GM23338 (cell line): ENCODE data around the gene TRMT61A. TPM values are rescaled to one million over a fixed set of nuclear protein-coding genes. Genes with fewer than 3 reads are reported as not detected.

Experiments
- ATAC-seq: fragments of 200-7000 bp; cut with Tn5 transposase; 3 replicates; pipeline ENCODE4 v1.9.1; 2020
- DNase-seq: peaks from one replicate; pipeline ENCODE4 v3.0.0-alpha.2; 2015; ENCODE audit warnings: low spot score
- H2AFZ ChIP-seq: fragments of 200-600 bp; sonication (generic); 2 replicates; pipeline ENCODE4 v1.8.0; 2016; ENCODE audit warnings: antibody characterized with exemption, mild to moderate bottlenecking, moderate library complexity
- H3F3A ChIP-seq: fragments of 200-600 bp; sonication (generic); replicated peaks from 2 replicates; pipeline ENCODE4 v1.8.0; 2017; ENCODE audit warnings: antibody characterized with exemption, mixed run types, low read depth
- H3K27ac ChIP-seq: fragments of 200-600 bp; sonication (generic); 2 replicates; pipeline ENCODE4 v1.6.1; 2016; ENCODE audit warnings: low read depth
- H3K27me3 ChIP-seq: fragments of 200-600 bp; sonication (generic); 2 replicates; pipeline ENCODE4 v1.8.0; 2016; ENCODE audit warnings: mild to moderate bottlenecking, mixed run types, moderate library complexity; ENCODE audit not compliant: insufficient read depth
- H3K36me3 ChIP-seq: fragments of 200-600 bp; sonication (generic); 2 replicates; pipeline ENCODE4 v1.8.0; 2016; ENCODE audit warnings: mild to moderate bottlenecking; ENCODE audit not compliant: insufficient read depth
- H3K4me1 ChIP-seq: fragments of 200-600 bp; sonication (generic); 2 replicates; pipeline ENCODE4 v1.8.0; 2016; ENCODE audit warnings: mild to moderate bottlenecking, moderate library complexity; ENCODE audit not compliant: insufficient read depth
- H3K4me2 ChIP-seq: fragments of 200-600 bp; sonication (generic); 2 replicates; pipeline ENCODE4 v1.7.1; 2017; ENCODE audit warnings: mixed run types
- H3K4me3 ChIP-seq: fragments of 200-600 bp; sonication (generic); 2 replicates; pipeline ENCODE4 v1.6.1; 2016; ENCODE audit warnings: mixed run types
- H3K79me2 ChIP-seq: fragments of 200-600 bp; sonication (generic); replicated peaks from 2 replicates; pipeline ENCODE4 v1.8.0; 2017; ENCODE audit warnings: mild to moderate bottlenecking; ENCODE audit not compliant: insufficient read depth
- H3K9me2 ChIP-seq: fragments of 200-600 bp; sonication (generic); 2 replicates; pipeline ENCODE4 v1.8.0; 2017; ENCODE audit not compliant: insufficient read depth
- H4K20me1 ChIP-seq: fragments of 200-600 bp; sonication (generic); replicated peaks from 2 replicates; pipeline ENCODE4 v1.8.0; 2017; ENCODE audit warnings: mild to moderate bottlenecking; ENCODE audit not compliant: insufficient read depth
- H3K27ac Mint-ChIP-seq: 2 replicates; pipeline ENCODE4 v1.8.0; 2020; ENCODE audit warnings: inconsistent platforms, mild to moderate bottlenecking, moderate library complexity, mixed read lengths
- H3K27me3 Mint-ChIP-seq: 3 replicates; pipeline ENCODE4 v1.8.0; 2022; ENCODE audit warnings: low read depth, mild to moderate bottlenecking, moderate library complexity, mixed read lengths, inconsistent platforms; ENCODE audit not compliant: insufficient read depth, poor library complexity
- H3K36me3 Mint-ChIP-seq: 3 replicates; pipeline ENCODE4 v1.8.0; 2021; ENCODE audit warnings: low read depth, mild to moderate bottlenecking, inconsistent platforms, moderate library complexity, mixed read lengths
- H3K4me1 Mint-ChIP-seq: 3 replicates; pipeline ENCODE4 v1.8.0; 2020; ENCODE audit warnings: mild to moderate bottlenecking, inconsistent platforms, mixed read lengths
- H3K4me3 Mint-ChIP-seq: 3 replicates; pipeline ENCODE4 v1.8.0; 2021; ENCODE audit warnings: moderate library complexity, mild to moderate bottlenecking, inconsistent platforms, mixed read lengths
- H3K9me3 Mint-ChIP-seq: 3 replicates; pipeline ENCODE4 v1.8.0; 2020; ENCODE audit warnings: moderate library complexity, mild to moderate bottlenecking, inconsistent platforms, mixed read lengths
- CREB1 ChIP-seq: fragments of 250-450 bp; sonication (Bioruptor Pico); IDR thresholded peaks from 2 replicates; pipeline ENCODE4 v1.5.0; 2020; ENCODE audit warnings: low read depth, mild to moderate bottlenecking, moderate library complexity
- CTCF ChIP-seq, 2 experiments: fragments of 200-600 bp in 1 of 2; sonication (generic) in 1 of 2; conservative IDR thresholded peaks; 2 replicates each; pipeline versions ENCODE4 v1.5.1 to v1.6.1; 2016 to 2017; ENCODE audit warnings: antibody characterized with exemption in 2 of 2, low read depth in 2 of 2, mild to moderate bottlenecking in 2 of 2, moderate library complexity in 1 of 2
- EZH2 ChIP-seq: fragments of 200-600 bp; sonication (generic); IDR thresholded peaks from one replicate; pipeline ENCODE4 v1.8.0; 2017; ENCODE audit warnings: antibody characterized with exemption, mild to moderate bottlenecking, low read depth; ENCODE audit not compliant: unreplicated experiment
- EZH2phosphoT487 ChIP-seq: fragments of 200-600 bp; sonication (generic); IDR thresholded peaks from one replicate; pipeline ENCODE4 v1.8.1; 2018; ENCODE audit warnings: antibody characterized with exemption; ENCODE audit not compliant: unreplicated experiment
- JUNB ChIP-seq: IDR thresholded peaks from one replicate; pipeline ENCODE4 v1.6.1; 2016; ENCODE audit warnings: antibody characterized with exemption; ENCODE audit not compliant: unreplicated experiment
- POLR2AphosphoS5 ChIP-seq: IDR thresholded peaks from 2 replicates; pipeline ENCODE4 v1.6.1; 2016; ENCODE audit warnings: antibody characterized with exemption, low read depth
- REST ChIP-seq: IDR thresholded peaks from one replicate; pipeline ENCODE4 v1.6.1; 2018; ENCODE audit warnings: antibody characterized with exemption; ENCODE audit not compliant: unreplicated experiment
- STAT1 ChIP-seq: IDR thresholded peaks from one replicate; pipeline ENCODE4 v1.6.1; 2016; ENCODE audit warnings: antibody characterized with exemption; ENCODE audit not compliant: unreplicated experiment
- ZNF114 ChIP-seq: fragments of 250-450 bp; sonication (Bioruptor Pico); IDR thresholded peaks from 2 replicates; pipeline ENCODE4 v1.5.0; 2020; ENCODE audit warnings: mild to moderate bottlenecking, moderate library complexity
- ZNF331 ChIP-seq: fragments of 250-450 bp; sonication (Bioruptor Pico); IDR thresholded peaks from 2 replicates; pipeline ENCODE4 v1.5.0; 2020; ENCODE audit warnings: low read depth, mild to moderate bottlenecking, moderate library complexity
- polyA plus RNA-seq: library from polyadenylated mRNA; unstranded; fragments of >200 nt; fragmentation: Nextera tagmentation; extraction: Ambion mirVana; gene quantifications from 2 replicates; pipeline ENCODE4 v1.2.1, GENCODE V29; 2016
- total RNA-seq: library from RNA; depleted of rRNA; stranded (reverse); fragments of >200 nt; shearing (Covaris generic); gene quantifications from 2 replicates; pipeline ENCODE4 v1.2.3, GENCODE V29; 2014

TRMT61A gene
- total and polyA plus RNA-seq, 2 experiments from 2014 or later: 13.4 to 28.2 TPM

- H4K20me1 ChIP-seq: no peaks in the 10 kb centered on the region; the same call in none of the 2 replicates
- Mint-ChIP-seq H3K27me3 (peaks cover 5% of the 10 kb centered on the region), H3K4me3 (no peak overlapping the region), H3K27ac (no peak overlapping the region), H3K36me3 (peaks cover 49% of the 10 kb centered on the region), H3K9me3 (no peaks in the 10 kb centered on the region), H3K4me1 (peaks cover 4% of the 10 kb centered on the region; the same call in 2 of the 3 replicates)
- no peak overlapping the region for H3K4me3 ChIP-seq
- H3K27ac ChIP-seq: peak overlapping the region; percentile 1; the same call in 1 of the 2 replicates
- H3K36me3 ChIP-seq: peaks cover 21% of the 10 kb centered on the region
- TF ChIP-seq POLR2AphosphoS5: no peak
- TF ChIP-seq ZNF331 (CRISPR knock-in tag): no peak
- no peak for TF ChIP-seq CTCF (conservative IDR thresholded peaks at IDR 0.05; ENCODE audit: low read depth in 2 of 2)
- TF ChIP-seq EZH2: no peak
- peaks cover 14% of the 10 kb centered on the region; the same call in 1 of the 2 replicates for H3F3A ChIP-seq
- no peaks in the 10 kb centered on the region for H3K27me3 ChIP-seq
- no peaks in the 10 kb centered on the region for H3K4me1 ChIP-seq
- DNase-seq: no peak
- no peak overlapping the region for H3K4me2 ChIP-seq
- H3K79me2 ChIP-seq: peaks cover 5% of the 10 kb centered on the region; the same call in 1 of the 2 replicates
- no peaks in the 10 kb centered on the region for H3K9me2 ChIP-seq
- H2AFZ ChIP-seq: no peak overlapping the region
- ATAC-seq: no peak
Observed at GRCh38 chr14:103502877-103503276, 26.1 kb upstream of the TRMT61A start.

GRCh38 chr14:103503296-103503695 is 25.7 kb upstream of the TRMT61A start:
- Mint-ChIP-seq H3K9me3 (no peaks in the 10 kb centered on the region), H3K27me3 (peaks cover 5% of the 10 kb centered on the region), H3K36me3 (peaks cover 50% of the 10 kb centered on the region), H3K27ac (no peak overlapping the region; the same call in 1 of the 2 replicates), H3K4me1 (peaks cover 4% of the 10 kb centered on the region; the same call in 2 of the 3 replicates), H3K4me3 (no peak overlapping the region)
- Histone ChIP-seq H3K9me2 (no peaks in the 10 kb centered on the region), H3K27me3 (no peaks in the 10 kb centered on the region), H3K4me3 (no peak overlapping the region), H3K4me2 (no peak overlapping the region), H3K27ac (0 out of 2 replicates have a peak overlapping the region, but pooled peaks have one; percentile 1), H3K4me1 (no peaks in the 10 kb centered on the region), H3F3A (peaks cover 14% of the 10 kb centered on the region; the same call in 1 of the 2 replicates), H2AFZ (no peak overlapping the region), H4K20me1 (no peaks in the 10 kb centered on the region; the same call in none of the 2 replicates), H3K36me3 (peaks cover 21% of the 10 kb centered on the region), H3K79me2 (peaks cover 5% of the 10 kb centered on the region; the same call in 1 of the 2 replicates)
- DNase-seq (no peak), ATAC-seq (no peak)
- TF ChIP-seq STAT1 (no peak), REST (no peak), EZH2phosphoT487 (peak; percentile 29), ZNF114 (no peak), EZH2 (no peak), CTCF (conservative IDR thresholded peaks at IDR 0.05; ENCODE audit: low read depth in 2 of 2) (no peak), POLR2AphosphoS5 (no peak), JUNB (no peak), CREB1 (CRISPR knock-in tag) (no peak)
